Motor neuron (in vitro differentiated cells): ENCODE data around the gene SLC25A19. TPM values are rescaled to one million over a fixed set of nuclear protein-coding genes. Genes with fewer than 3 reads are reported as not detected.

Source experiments
- ATAC-seq, 8 experiments: fragments of 200-7000 bp; cut with Tn5 transposase; replicated peaks in 6 of 8; 2 replicates each; pipeline ENCODE4 v1.8.0; 2021; ENCODE audit warnings: mild to moderate bottlenecking in 8 of 8, moderate library complexity in 8 of 8
- H3K27ac ChIP-seq, 2 donors: fragments of 250-450 bp; sonication (Bioruptor Pico); 2 replicates each; pipeline ENCODE4 v1.9.0; 2021; ENCODE audit warnings: antibody characterized with exemption in 2 of 2, mild to moderate bottlenecking in 2 of 2, moderate library complexity in 1 of 2
- H3K4me1 ChIP-seq, 2 donors: fragments of 250-450 bp; sonication (Bioruptor Pico); replicated peaks in 1 of 2; 2 replicates each; pipeline ENCODE4 v1.6.1; 2021; ENCODE audit warnings: antibody characterized with exemption in 2 of 2, mild to moderate bottlenecking in 2 of 2, moderate library complexity in 1 of 2
- H3K4me3 ChIP-seq, 5 donors: fragments of 250-450 bp; sonication (Bioruptor Pico); 2 replicates each; pipeline ENCODE4 v1.9.0; 2021; ENCODE audit warnings: antibody characterized with exemption in 5 of 5, mild to moderate bottlenecking in 5 of 5, moderate library complexity in 4 of 5
- WGBS, 10 experiments: fragments of 450-650 bp; shearing (Covaris generic); methylation state at CpG; one replicate each; pipeline ENCODE4 v1.0.0; 2022; 5-methylcytosine and 5-hydroxymethylcytosine counted together
- in situ Hi-C, 9 experiments: fragments of 400-800 bp; cut with MboI; loops; one replicate each; pipeline ENCODE4 v1.15.0; 2021; ENCODE audit warnings: low sequenced_read_pairs in 9 of 9, low pct_unique_long_range_greater_than_20kb in 2 of 9; ENCODE audit not compliant: unreplicated experiment in 9 of 9
- total RNA-seq, 8 experiments: library from RNA; unstranded; fragments of 300-600 nt; gene quantifications; 2 replicates each; pipeline versions ENCODE4 v1.2.3 to v1.2.4, GENCODE V29; 2022

The SLC25A19 gene
- total RNA-seq, 8 experiments from 2014 or later = 3.7 to 17.9 (median 5.9) TPM

DNA sequence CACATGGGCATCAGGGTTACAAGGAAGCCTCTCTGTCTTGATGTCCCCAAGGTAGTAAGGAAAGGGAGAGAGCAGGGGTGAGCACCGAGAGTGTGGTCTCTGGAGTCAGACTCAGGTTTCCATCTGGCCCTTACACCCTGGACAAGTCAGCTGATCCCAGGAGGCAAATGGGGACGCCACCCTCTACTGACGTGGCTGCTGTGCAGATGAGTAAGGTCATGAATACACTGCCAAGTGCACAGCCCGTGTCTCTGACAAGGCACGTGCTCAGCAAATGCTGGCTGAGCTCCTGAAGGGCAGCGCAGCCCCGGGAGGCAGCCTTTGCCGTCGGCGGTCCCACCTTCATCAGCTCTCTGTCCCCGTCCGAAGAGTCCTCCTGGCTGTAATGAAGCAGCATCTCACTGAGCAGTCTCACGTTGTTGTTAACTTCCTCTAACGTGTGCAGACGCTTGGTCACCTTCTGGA lies 47.2 kb downstream of the SLC25A19 start:
- Histone ChIP-seq H3K4me1 (no peaks in the 10 kb centered on the region), H3K4me3 (no peak overlapping the region), H3K27ac (no peak overlapping the region)
- peak in 3 of 8 experiments; percentile 38 to 86 (median 84) for ATAC-seq
- in situ Hi-C loops = no loop called here
- WGBS, 10 experiments = 38 to 100% (median 96%) methylated on average over 1 to 7 of the region's 15 CpGs; no CpG with 5 or more reads in 5 of the 10 experiments

DNA sequence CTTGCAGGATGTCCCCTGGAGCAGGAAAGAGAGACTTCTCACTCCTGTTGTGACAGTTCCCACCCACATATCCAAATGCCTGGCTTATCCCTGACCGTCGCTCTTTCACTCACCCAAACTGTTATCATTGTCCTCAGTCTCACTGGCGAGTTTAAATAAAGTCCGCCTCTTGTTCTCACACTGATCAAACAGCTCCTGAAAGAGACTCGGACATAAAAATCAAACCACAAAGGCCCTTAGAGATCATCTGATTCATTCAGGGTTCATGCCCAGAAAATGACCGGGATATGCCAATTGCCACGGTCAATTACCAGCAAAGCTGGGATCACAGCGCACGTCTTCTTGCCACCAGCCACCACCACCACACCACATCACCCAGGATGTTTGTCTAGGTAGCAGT lies 47.7 kb downstream of the SLC25A19 start:
- 96 to 100% (median 100%) methylated on average over 2 to 5 of the region's 9 CpGs; no CpG with 5 or more reads in 5 of the 10 experiments for WGBS, 10 experiments
- no peaks in the 10 kb centered on the region for H3K4me1 ChIP-seq
- H3K4me3 ChIP-seq = no peak overlapping the region
- no peak for ATAC-seq
- no peak overlapping the region for H3K27ac ChIP-seq
- in situ Hi-C loops = no loop called here

DNA sequence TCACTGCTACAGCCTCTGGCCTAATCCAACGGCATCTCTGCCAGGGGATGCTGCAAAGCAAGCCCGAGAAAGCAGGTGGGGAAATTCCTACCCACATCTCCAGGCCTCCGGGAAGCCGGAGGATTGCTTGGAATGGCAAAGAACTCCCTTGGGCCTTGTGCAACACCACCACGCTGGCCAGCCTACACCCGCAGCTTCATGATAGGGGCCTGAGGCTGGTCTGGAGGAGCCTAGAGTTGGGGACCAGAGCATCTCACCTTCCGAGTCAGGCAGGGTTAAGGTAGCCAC lies 48.1 kb downstream of the SLC25A19 start:
- Histone ChIP-seq H3K4me1 (no peaks in the 10 kb centered on the region), H3K4me3 (no peak overlapping the region), H3K27ac (no peak overlapping the region)
- 98 to 100% (median 100%) methylated on average over 1 to 5 of the region's 7 CpGs; no CpG with 5 or more reads in 7 of the 10 experiments for WGBS, 10 experiments
- in situ Hi-C loops = no loop called here
- no peak for ATAC-seq

DNA sequence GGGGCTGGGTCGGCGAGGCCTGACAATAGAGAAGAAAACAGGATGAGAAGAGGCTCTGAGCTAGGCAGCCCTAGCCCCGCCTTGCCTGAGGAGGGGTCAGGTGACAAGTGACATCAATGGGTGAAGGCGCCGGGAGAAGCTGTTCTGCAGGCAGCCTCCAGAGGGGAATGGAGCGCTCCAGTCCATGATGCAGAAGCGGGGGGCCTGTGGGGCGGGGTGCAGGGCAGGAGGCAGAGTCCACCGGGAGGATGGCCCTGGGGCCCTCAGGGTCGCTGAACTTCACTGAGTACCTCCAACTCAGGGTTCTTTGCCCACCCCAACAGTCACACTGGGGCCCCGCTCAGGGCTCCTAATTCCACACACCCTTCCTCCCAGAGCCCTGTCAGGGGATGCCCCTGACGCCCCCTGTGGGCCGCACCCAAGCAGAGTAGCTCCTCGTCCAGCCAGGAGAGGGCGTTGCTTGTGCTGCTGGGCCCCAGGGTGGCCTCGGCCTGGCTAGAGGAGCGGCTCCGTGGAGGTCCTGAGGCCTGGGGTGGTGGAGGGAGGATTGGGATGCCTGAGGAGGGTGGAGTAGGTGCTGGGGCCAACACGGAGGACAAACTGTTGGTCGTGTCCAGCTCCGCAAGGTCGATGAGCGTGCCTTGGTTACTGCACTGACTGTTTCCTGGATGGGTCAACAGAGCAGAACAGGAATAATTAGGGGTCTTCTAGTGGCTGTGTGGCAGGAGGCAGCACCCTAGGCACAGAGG lies 48.7 kb downstream of the SLC25A19 start:
- in situ Hi-C loops = no loop called here
- no peak overlapping the region for H3K27ac ChIP-seq
- no peaks in the 10 kb centered on the region for H3K4me1 ChIP-seq
- WGBS, 10 experiments = 40 to 100% (median 72%) methylated on average over 1 to 12 of the region's 23 CpGs; no CpG with 5 or more reads in 4 of the 10 experiments
- no peak overlapping the region for H3K4me3 ChIP-seq
- ATAC-seq = peak; percentile 28 to 92 (median 77)

DNA sequence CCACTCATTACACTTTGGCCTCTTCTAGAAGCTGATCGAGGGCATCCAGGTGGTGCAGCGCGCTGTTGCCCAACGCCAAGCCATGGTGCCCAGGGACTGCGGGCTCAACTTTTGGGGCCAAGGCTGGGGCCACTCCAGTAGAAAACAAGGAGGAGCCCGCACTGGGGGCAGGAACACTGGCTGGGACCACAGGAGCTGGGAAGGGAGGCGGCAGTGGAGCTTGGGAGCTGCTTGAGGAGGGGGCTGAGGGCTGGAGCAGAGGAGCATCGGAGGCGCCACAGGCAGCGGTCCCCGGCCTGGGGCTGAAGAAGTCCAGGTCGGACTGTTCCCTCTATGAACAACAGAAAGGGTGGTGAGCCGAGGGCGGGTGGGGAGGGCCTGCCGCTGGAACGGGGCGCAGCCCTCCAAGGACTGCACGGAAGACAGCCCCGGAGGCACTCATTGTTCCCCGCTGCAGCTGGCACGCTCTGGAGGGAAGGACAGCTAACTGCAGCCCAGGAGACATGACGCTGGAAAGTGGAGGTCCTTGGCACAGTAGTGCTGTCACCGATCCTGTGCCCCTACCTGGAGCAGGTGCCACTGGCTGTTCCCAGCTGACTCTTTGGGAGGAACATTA lies 49.3 kb downstream of the SLC25A19 start:
- Histone ChIP-seq H3K27ac (no peak overlapping the region), H3K4me1 (no peaks in the 10 kb centered on the region), H3K4me3 (no peak overlapping the region)
- ATAC-seq = peak in 3 of 8 experiments; percentile 1 to 32 (median 31)
- 96 to 100% methylated on average over 1 to 4 of the region's 23 CpGs; no CpG with 5 or more reads in 8 of the 10 experiments for WGBS, 10 experiments
- in situ Hi-C loops = no loop called here

DNA sequence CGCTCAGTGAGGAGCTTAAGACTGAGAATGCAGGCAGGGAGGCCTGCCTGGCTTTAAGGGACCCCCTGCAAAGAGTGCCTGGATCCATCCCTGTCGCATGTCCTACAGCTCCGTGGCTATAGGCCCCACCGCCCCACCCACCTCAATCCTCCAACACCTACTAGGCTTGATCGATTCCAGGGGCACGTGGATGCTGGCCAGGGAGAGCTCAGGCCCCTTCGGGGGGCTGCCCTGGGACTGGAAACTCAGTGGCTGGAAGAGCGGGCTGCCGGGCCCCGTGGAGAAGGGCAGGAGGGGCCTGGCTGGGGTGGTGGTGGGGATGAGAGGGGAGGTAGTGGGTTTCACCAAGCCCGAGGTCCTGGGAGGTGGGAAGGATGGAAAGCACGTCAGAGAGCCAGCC lies 50.0 kb downstream of the SLC25A19 start:
- Histone ChIP-seq H3K4me3 (no peak overlapping the region), H3K4me1 (no peaks in the 10 kb centered on the region), H3K27ac (no peak overlapping the region)
- WGBS, 10 experiments = 70% methylated on average over 2 of the region's 12 CpGs; no CpG with 5 or more reads in 9 of the 10 experiments
- in situ Hi-C loops = no loop called here
- no peak for ATAC-seq

DNA sequence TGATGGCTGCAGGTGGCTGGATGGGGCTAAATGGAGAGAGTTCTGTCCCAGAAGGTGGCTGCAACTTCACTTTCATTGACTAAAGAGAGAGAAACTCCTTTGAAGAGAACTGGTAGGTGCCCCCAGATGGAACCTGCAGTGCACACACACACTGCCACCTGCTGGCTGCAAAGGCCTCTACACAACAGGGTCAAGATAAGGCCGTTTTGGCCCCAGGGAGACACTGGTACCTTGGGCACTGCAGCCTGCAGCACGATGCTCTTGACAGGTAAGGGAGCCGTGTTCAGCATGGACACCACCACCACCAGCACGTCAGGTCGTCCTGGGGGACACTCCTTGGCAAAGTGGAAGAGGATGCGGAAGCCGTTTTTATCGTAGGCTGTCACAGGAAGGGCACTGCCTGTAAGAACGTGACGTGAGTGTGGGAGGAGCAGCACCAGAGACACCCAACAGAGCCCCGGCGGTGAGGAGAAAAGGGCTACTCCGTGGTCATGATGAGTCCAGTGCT lies 50.5 kb downstream of the SLC25A19 start:
- ATAC-seq = peak; percentile 15 to 75 (median 44)
- in situ Hi-C loops = no loop called here
- Histone ChIP-seq H3K4me1 (no peaks in the 10 kb centered on the region), H3K4me3 (no peak overlapping the region), H3K27ac (no peak overlapping the region)
- WGBS, 10 experiments = 33 to 80% (median 47%) methylated on average over 1 to 8 of the region's 13 CpGs; no CpG with 5 or more reads in 5 of the 10 experiments

DNA sequence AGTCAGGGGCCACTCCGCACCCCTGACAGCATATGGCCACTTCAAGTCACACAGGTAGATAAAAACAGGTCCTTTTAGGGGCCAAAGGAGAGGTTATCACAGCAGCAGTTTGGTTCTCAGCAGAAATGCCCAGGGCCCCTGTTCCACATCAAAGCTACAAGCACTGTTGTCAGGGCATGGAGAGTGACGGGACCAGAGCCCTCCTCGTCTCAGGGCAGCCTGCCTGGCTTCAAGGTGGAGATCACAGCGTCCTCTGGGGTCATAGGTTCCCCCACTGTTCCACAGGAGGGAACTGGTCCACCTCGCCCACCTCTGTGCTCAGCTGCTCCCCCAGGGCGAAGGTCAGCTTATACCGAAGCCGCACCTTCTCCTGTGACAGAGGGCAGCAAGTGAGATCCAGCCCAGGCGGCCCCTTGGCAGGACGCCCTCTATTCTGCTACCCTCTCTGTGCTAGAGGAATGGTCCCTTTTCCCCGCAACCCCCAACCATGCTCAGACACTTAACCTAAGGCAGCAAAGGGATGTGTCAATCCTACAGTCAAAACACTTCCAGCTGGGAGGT lies 51.1 kb downstream of the SLC25A19 start:
- Histone ChIP-seq H3K27ac (no peak overlapping the region), H3K4me3 (no peak overlapping the region), H3K4me1 (no peaks in the 10 kb centered on the region)
- in situ Hi-C loops = no loop called here
- no peak for ATAC-seq
- 72 to 100% (median 91%) methylated on average over 2 to 4 of the region's 11 CpGs; no CpG with 5 or more reads in 7 of the 10 experiments for WGBS, 10 experiments

DNA sequence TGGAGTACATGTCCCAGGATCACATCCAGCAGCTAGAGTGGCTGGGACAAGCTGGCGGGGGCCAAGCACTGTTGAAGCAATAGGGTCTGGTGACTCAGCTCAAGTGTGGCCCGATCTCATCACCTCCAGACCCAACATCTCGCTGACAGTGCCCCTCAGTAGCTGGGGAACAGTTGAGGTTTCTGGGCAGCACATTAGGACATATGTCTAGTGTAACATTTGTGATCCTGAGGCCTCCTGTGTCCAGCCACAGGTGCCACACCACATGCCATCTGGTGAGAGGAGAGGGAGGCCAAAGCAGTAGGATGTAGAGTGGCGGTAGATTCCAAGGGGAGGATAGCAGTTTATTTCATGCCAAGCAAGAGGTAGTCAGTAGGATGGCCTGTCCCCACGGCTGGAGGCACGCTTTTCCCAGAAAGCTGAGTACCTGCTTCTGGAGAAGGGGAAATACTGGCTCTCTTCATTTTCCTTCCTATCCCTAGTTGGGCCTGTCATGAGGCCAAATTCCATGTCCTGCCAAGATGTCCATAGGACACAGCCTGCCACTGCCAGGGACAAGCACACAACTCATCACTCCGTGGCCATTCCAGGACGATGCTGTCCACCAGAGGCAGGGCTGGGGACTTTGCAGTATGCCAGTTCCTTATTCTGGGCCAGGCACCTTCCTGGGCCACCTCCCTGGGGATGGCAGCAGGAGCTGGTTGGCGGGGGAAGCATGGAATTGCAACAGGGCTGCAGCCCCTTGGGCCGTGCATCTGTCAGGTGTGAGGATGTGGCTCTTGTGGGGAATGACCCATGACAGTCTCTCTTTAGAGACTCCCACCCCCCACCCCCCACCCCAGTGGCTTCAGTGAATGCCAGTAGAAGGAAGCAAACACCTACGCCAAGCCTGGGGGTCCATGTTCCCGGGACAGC lies 51.9 kb downstream of the SLC25A19 start:
- H3K4me3 ChIP-seq = no peak overlapping the region
- no peak overlapping the region for H3K27ac ChIP-seq
- 88 to 100% (median 93%) methylated on average over 1 to 4 of the region's 12 CpGs; no CpG with 5 or more reads in 4 of the 10 experiments for WGBS, 10 experiments
- no peaks in the 10 kb centered on the region for H3K4me1 ChIP-seq
- no peak for ATAC-seq
- in situ Hi-C loops = no loop called here

DNA sequence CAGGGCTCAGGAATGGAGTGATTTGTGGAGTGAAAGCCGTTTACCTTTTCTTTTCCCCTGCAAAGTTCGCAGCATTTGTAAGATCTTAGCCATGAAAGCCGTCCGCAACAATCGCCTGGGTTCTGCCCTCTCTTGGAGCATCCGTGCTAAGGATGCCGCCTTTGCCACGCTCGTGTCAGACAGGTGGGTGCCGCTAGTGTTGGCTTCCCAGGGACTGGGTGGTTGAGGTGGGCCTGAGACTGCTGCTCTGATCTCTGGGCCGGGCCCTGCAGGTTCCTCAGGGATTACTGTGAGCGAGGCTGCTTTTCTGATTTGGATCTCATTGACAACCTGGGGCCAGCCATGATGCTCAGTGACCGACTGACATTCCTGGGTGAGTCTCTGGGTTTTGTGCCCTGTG lies 56.4 kb downstream of the SLC25A19 start:
- ATAC-seq = no peak
- H3K4me1 ChIP-seq = no peaks in the 10 kb centered on the region
- no peak overlapping the region for H3K4me3 ChIP-seq
- H3K27ac ChIP-seq = no peak overlapping the region
- in situ Hi-C loops = no loop called here
- 85 to 100% (median 96%) methylated on average over 1 to 11 of the region's 13 CpGs; no CpG with 5 or more reads in 5 of the 10 experiments for WGBS, 10 experiments

DNA sequence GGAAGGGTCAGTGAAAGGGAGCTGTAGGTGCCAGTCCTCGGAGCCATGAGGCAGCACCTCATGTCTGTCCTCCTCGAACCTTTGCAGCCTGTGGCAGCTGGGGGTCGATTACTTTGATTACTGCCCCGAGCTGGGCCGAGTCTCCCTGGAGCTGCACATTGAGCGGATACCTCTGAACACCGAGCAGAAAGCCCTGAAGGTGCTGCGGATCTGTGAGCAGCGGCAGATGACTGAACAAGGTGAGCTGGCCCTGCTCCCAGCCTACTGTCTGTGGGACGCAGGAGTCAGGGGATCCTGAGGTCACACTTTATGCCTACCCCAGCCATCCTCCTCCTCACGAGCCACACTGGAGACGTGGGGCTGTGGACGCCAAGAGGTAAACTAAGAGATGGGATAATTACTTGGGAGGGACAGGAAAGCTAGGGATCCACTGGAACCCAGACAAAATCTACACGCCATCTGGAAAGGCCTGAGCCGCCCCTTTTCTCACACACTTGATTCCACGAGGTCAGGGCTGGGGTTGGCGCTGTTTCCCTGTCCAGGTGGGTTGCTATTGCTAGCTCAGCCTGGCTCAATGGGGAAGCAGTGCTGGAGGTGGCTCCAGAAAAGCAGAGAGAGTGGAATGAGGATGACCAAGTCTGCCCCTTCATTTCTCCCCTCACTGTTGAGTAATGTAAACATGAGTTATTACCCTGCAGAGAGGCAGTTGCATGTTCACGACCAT lies 57.3 kb downstream of the SLC25A19 start:
- Histone ChIP-seq H3K4me1 (no peaks in the 10 kb centered on the region), H3K27ac (no peak overlapping the region), H3K4me3 (no peak overlapping the region)
- 73 to 100% (median 100%) methylated on average over 1 to 3 of the region's 18 CpGs; no CpG with 5 or more reads in 3 of the 10 experiments for WGBS, 10 experiments
- no peak for ATAC-seq
- in situ Hi-C loops = no loop called here

DNA sequence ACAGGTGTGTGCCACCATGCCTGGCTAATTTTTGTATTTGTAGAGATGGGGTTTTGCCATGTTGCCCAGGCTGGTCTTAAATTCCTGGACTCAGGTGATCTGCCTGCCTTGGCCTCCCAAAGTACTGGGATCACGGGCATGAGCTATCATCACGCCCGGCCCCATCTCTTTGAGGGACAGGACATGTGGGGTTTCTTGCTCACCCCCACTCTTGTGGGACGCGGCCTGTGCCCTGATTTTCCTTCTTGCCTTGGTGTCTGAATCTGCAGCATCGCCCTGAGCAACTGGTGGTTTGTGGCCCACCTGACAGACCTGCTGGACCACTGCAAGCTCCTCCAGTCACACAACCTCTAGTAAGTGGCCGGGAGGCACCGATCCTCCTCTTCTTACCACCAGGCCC lies 58.2 kb downstream of the SLC25A19 start:
- Histone ChIP-seq H3K4me1 (no peaks in the 10 kb centered on the region), H3K27ac (no peak overlapping the region), H3K4me3 (no peak overlapping the region)
- ATAC-seq = no peak
- in situ Hi-C loops = no loop called here
- 80 to 100% (median 93%) methylated on average over 1 to 3 of the region's 8 CpGs; no CpG with 5 or more reads in 7 of the 10 experiments for WGBS, 10 experiments
